Measurements from ENCODE around the gene OVAAL.

DNA sequence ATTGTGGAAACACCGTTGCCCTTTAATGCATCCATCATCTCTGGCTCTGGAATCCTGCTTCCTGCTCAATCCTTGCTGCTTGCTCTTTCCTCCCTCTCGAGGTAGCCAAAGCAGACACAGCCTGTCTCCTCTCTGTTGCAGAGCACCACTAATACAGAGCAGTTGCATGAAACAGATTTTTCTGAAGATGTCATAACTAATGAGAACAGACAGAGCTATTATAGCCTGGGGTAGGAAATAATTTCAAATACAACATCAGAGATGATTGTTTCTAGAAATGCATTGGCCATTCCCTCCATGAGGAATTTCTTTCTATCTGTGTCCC is 33.1 kb upstream of the OVAAL start:
- TF ChIP-seq CTCF (IDR thresholded peaks at IDR 0.05 in 2 of 3, conservative IDR thresholded peaks at IDR 0.05 in 1 of 3; ENCODE audit: control insufficient read depth in 2 of 3, extremely low read depth in 1 of 3, insufficient read depth in 1 of 3, low read depth in 3 of 3, low read length in 3 of 3) (no peak), RELA (IDR thresholded peaks at IDR 0.05; ENCODE audit: borderline replicate concordance, partially characterized antibody) (no peak), PKNOX1 (IDR thresholded peaks at IDR 0.05) (no peak), MYC (IDR thresholded peaks at IDR 0.05; ENCODE audit: insufficient read depth, insufficient read length, insufficient replicate concordance, low read length, severe bottlenecking) (no peak), POLR2A (IDR thresholded peaks at IDR 0.05; ENCODE audit: low read depth, low read length) (no peak), SMC3 (IDR thresholded peaks at IDR 0.05; ENCODE audit: borderline replicate concordance, low read length) (no peak), EGR1 (IDR thresholded peaks at IDR 0.05; ENCODE audit: borderline replicate concordance in 1 of 2, low read depth in 2 of 2, low read length in 2 of 2) (no peak), YY1 (IDR thresholded peaks at IDR 0.05; ENCODE audit: low read depth, low read length) (no peak), POLR2AphosphoS5 (IDR thresholded peaks at IDR 0.05; ENCODE audit: low read length) (no peak), RCOR1 (conservative IDR thresholded peaks at IDR 0.05; ENCODE audit: low read depth, low read length) (no peak)
